NCI-H1092 treated with DMSO at 0.1 percent for 48 hours (cell line): ENCODE data around the gene ZBTB20.

Experiments
- DNase-seq: peaks from one replicate; lab custom pipeline; 2025; lab: John Stamatoyannopoulos, UW

ZBTB20 gene

DNA sequence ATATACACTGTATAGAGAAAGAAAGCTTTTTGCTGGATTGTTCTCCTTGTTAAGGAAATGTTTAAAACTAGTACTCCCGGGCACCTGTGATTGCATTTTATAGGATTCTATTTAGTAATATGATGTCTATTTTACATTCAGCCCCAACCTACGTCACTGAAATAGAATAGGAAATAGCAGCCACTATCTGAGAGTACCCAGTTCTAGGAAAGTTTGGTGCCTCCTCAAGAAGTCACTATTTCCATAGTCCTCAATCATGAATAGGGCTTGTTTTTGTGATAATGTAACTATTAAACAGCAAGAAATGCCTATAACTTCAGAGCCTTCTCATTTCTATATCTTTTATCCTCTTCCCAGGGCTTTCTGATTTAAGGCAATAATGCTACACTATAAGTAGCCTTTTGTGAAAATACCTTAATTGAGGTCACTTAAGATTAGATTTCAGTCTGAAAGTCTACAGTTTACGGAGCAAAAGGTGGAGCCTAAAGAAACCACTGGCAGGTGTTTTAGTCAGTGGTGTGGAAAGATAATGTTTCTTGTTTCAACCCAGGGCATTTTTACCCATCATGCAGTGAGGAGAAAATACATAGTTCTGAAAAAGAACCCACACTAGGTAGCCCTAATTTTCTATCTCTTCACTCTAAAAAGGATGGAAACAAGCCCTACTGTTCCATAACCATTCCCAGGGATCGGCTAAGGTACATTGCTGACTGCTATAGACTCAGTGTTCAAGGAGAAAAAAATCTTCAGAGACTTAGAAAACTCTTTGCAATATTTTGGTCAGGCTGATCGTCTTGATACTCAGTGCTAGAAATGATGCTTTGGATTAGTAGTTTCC lies 814.5 kb downstream of the ZBTB20 start:
- DNase-seq, result no peak

DNA sequence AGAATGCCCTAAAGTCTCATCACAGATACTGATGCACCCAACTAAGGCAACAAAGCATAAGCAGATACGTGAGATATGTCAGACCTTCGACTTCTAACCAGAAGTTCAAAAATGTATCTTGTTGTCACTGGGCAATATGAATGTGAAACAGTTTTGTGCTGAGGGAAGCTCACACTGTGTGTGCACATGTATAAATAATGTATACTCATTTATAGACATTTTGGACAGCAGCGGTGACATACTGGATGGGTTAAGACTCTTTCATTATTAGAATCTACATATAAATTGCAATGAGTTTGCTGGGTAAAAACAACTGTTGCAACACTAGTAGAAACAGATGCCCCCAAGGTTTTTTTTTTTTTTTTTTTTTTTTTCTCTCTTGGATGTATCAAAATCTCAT lies 815.4 kb downstream of the ZBTB20 start:
- no peak for DNase-seq

DNA sequence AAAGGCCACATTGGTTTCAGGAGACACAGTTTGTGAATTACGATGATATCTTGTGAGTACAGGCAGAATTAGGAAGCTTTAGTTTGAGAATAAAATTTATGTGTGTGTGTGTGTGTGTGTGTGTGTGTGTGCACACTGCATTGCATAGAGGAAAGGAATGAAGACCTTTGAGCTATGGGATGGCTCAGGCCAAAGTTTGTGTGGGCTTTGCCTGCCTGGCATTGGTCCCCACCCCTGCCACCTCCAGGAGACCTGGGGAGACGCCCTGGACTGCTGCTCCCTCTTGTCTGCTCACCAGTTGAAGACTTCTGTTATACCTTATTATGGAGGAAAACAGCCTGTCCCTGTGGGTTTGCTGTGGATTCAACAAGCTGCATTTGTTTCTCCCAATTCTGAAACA lies 816.1 kb downstream of the ZBTB20 start:
- DNase-seq, result no peak

DNA sequence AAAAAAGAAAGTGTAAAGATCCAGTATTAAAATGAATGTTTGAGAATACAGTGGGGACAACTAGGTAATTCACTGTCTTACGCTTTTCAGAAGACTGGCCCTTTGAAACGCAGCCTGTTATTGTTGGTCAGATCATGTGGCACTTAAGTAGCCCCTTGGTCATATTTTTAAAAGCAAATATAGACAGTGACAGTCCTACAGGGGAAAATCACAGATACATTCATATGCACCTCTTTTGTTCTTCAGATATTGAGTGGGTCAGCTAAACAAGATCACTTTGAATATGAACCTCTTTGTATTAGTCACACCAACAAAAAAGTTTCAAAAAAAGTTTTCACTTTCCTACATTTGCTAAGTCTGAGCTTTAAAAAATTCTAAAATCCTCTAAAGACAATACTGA lies 817.3 kb downstream of the ZBTB20 start:
- DNase-seq, result no peak

DNA sequence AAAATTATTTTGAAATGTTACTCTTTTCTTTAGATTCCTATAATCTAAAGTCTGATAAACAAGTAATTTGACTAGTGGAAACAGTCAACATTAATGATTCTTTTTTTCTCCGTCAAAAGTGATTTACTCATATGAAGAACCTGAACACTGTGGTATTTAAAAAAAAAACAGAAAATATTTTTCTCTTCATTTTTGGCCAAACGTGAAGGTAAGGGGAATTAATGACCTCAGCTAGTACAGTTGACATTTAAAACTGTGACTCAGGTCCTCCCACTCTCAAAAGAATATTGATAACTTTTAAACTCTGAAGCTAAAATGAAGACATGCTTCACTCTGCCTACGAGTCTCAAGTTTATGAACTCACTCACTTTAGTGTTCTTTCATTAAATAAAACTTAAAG lies 818.7 kb downstream of the ZBTB20 start:
- no peak for DNase-seq

DNA sequence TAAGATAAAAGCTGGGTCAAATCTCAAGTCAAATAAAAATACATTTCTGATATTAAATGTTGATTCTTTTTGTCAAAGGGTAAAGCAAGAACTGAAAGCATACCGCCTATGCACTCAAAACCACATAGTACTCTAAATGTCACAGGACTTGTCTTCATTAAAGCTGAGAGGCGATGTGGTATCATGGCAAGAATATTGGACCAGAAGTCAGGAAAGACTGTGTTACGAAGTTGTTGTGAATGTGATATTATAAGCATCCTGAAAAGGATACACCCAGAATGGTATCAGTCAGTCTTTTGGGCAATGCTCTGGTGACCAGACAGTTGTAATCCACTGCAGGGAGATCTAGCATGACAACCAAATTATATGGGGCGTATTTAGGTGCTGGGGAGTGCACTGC lies 819.4 kb downstream of the ZBTB20 start:
- DNase-seq, result no peak

DNA sequence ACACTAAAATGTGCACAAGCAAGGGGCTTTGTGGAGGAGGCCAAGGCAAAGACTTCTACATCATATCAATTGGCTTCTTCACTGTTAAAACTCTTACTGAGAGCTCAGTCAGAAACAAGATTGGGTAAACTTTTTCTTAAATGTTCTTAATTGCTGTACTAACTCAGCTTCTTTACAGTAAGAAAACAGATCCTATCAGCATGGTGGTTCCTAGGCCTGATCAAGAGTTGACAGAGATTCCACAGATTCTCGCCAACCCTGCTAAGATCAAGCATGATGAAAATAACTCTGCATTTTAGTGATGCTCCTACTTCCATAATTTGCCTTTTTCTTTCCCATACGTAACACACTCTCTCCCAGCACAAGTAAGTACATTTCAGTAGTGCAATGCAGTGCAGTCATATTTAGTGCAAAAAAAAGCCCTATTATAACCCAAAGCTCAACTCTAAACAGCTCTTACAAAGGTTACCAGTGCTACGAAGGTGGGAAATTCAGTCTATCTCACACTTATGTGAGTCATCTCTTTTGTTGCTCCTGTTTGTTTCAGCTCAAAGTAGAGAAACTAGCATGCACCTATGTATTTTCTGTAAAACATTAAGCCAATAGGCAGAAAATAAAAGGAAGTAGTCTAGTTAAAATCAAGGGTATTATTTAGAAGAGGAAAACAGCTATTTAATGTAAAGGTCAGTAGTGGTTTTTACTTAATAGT lies 823.4 kb downstream of the ZBTB20 start:
- DNase-seq, result no peak

DNA sequence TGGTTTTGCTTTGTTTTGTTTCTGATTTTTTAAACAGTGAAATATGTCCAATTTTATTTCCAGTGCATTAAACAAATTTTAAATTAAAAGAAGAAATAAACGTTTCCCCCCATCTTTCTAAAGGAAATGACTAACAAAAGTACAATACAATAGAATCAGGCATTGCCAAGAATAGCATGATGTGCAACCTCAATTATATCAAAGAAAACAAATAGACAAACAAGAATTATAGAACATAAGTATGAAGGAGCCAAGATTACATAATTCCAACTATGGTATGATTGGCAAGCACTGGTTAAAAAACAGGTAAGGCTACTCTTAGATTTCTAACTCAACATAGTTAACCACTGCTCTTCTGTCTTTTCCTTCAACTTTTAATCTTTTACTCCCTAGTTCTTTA lies 826.8 kb downstream of the ZBTB20 start:
- DNase-seq, result no peak

DNA sequence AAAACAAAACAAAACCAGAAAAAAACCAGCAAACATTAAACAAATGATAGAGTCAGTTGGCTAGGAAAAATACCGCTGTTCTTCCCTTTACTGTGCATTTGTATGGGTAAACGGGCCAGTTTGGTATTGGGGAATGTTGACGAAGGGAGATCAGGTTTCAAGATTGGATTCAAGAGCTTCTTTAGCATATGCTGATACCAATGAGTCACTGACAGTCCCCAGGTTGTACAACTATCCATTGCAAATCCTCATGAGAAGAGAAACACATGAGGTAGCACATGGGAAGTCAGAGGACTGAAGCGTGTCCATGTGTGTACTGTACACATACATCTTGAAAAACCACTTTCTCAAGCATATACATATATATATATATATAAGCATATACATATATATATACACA lies 827.6 kb downstream of the ZBTB20 start:
- DNase-seq, result peak; percentile 68

DNA sequence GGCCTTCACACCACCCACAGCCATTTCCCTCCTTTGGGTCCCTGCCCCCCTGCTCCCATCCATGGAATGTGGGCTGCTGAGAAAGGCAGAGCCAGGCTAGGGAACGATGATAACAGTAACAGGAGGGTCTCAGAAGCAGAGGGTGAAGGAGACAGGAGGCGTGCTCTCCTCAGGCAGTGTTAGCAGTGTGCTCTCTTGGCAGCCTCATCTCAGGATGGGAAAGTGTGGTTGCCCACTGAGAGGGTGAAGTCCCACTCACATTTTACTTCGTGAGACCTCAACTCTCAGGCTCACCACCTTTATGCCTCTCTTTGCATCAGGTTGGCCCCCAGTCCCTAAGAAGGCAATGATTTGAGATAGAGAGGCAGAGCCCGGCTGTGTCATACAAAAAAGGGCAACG lies 828.8 kb downstream of the ZBTB20 start:
- no peak for DNase-seq

DNA sequence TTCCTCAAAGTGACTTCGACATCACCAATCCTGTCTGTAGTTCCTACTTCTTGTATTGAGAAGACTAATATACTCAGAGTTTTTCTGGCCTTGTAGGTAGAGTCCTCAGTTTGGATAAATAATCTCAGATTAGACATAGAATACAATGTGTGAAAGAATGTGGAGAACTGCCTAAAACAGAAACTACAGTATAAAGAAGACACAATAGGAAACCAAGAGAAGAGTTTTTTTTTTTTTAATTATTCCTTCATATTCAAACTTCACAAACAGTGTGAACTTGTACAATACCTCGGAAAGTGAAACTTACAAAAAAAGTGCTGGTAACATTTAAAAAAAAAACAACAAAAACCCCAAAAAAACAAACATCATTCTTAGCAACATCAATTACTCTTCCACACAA lies 832.8 kb downstream of the ZBTB20 start:
- DNase-seq, result no peak

DNA sequence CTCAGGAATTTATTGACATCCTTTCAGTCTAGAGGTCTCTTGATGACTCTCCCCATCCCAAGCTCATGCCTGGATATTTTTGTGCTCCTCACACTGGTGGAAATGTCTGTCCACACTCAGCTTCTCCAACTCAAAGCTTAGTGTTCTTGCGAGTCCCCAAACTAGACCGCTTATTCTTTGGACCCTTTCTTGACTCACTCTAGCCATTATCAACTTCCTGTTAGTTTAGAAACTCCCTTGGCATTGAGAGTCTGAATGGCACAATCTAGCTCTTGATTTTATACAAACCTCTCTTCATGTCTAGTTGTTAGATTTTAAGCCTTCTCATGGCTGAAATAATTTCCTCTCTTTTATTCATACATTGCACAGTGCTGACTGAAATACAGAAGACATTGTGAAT lies 833.7 kb downstream of the ZBTB20 start:
- DNase-seq, result no peak

DNA sequence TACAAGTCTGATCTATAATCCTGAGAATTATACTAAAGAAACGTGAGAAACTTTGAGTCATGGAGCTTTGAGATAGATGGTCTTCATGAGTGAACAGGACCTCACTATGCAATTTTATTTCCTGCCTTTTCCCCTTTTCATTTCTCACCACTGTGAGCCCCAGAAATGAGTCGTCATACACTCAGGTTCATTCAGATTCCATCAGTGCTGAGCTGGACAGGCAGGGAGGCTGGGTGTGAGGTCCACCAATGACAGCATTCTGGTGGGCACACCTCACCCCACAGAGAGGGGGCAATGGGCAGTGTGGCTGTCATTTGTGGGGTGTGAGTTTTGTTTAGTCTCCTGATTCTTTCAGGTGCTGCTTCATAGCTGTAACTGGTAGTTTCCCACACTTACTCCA lies 836.4 kb downstream of the ZBTB20 start:
- DNase-seq, result no peak

DNA sequence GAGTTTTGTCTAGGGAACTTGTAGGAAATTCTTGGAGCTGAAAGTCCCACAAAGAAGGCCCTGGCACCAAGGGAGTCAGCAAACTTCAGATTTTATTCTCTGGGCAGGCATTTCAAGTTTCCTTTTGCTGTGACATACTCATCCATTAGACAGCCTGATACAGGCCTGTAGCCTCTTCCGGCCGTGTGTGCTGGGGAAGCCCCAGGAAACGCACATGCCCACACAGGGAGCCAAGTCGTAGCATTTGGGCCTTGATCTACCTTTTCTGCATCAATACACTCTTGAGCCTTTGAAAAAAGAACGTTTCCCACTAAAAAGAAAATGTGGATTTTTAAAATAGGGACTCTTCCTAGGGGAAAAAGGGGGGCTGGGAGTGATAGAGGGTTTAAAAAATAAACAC lies 838.3 kb downstream of the ZBTB20 start:
- DNase-seq, result no peak

DNA sequence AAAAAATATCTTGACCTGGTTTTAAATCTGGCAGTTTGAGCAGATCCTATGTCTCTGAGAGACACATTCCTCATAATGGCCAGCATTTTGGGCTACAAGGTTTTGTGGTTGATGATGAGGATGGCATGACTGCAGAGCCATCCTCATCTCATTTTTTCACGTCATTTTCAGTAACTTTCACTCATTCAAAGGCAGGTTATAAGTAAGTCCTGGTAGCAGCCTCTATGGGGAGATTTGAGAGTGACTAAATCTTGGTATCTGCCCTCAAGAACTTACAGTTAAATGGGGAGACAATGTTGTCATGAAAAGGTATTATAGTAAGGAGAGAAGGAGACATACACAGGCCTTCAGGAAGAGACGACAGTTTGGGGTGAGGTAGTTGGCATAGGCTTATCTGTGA lies 838.7 kb downstream of the ZBTB20 start:
- no peak for DNase-seq

DNA sequence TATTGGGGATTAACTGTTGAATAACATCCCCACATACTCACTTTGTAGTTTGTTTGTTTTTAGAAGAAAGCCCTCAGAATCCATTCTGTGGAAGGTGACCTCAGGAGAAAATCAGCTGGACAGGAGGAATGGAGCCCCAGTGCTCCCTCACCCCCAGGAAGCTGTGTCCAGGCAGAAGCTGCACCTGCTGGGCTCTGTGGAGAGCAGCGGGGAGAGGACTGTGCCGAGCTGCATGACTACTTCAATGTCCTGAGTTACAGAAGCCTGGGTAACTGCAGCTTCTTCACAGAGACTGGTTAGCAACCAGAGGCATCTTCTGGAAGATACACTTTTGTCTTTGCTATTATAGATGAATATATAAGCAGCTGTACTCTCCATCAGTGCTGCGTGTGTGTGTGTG lies 839.3 kb downstream of the ZBTB20 start:
- no peak for DNase-seq

DNA sequence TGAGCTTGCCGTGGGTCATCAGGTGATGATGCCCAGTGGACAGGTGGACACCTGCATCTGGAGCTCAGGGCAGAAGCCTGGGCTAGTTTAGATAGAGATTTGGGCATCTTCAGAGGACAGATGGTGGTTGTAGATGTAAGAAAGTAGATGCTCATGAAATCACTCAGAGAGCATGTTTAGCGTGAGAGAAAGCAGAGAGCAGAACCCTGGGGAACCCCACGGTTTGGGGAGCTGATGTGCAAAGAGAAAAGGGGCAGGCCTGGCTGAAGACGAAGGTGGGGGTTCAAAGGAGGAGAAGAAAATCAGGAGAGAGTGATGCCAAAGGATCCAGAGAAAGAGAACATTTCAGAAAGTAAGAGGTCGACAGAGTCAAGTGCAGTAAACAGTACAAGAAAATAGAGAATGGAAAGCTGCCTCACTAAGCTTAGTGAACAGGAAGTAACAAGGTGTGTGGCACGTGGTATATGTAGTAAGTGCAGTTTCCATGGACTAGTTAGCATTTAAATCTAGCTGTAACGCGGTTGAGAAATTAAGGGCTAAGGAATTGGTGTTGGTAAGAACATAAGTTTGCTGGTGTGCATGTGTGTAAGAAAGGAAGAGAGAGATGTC lies 839.8 kb downstream of the ZBTB20 start:
- no peak for DNase-seq

DNA sequence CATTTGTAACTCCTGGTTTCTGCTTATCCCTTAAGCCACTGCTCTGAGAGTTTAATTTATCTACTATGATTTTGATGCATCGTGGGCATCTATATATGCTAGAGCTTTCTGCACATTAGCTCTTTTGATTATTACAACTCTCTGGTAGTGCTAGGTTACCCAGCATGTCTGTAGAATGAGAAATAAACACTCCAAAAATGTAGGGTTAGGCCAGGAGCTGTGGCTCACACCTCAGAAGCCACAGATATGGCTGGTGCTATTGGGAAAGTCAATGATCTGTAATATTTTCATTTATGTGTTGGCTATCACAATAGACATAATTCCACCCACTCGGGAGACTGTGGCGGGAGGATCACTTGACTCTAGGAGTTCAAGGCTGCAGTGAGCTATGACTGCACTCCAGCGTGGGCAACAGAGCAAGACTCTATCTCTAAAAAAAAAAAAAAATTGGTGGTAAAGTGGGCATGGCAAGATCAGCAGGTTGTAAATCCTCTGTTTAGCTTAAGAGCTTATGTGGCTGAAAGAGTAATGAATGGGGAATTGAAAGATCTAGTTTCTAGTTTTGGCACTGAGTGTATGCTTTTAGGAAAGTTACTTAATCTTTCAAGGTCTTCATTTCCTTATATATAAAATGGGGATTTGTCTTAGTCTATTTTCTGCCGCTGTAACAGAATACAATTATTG lies 847.0 kb downstream of the ZBTB20 start:
- DNase-seq, result no peak

DNA sequence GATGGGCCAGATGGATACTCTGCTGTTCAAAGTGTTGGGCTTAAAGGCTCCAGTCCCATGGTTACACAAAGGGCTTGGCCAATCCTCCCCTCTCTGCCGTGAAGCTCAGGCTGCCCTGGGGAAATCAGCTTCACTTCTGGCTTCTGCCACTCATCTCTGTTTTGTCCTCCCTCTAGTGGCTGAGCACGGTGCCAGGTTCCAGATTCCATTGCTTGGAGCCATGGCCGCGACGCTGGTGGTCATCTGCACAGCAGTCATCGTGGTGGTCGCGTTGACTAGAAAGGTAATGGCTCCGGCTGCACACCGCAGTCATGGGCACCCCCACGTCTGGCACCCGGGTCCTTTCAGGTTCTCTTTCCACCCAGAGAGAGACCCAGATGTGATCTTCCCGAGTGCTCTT lies 847.7 kb downstream of the ZBTB20 start:
- DNase-seq, result no peak

DNA sequence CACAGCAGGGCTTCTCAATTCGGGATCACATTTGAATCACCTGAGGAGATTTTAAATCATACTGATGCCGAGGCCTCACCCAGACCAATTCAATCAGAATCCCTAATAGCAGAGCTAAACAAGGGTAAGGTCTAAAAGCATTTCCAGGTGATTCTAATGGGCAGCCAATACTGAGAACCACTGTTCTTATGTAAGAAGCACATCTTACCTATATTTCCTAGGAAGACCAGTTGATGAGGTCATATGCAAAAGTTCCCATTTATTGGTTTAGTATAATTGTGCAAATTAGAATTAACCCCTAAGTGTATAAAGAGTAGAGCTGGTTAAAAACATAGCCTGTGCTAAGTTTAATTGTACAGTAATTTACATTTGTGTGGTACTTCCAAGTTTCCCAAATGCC lies 851.1 kb downstream of the ZBTB20 start:
- DNase-seq, result no peak

DNA sequence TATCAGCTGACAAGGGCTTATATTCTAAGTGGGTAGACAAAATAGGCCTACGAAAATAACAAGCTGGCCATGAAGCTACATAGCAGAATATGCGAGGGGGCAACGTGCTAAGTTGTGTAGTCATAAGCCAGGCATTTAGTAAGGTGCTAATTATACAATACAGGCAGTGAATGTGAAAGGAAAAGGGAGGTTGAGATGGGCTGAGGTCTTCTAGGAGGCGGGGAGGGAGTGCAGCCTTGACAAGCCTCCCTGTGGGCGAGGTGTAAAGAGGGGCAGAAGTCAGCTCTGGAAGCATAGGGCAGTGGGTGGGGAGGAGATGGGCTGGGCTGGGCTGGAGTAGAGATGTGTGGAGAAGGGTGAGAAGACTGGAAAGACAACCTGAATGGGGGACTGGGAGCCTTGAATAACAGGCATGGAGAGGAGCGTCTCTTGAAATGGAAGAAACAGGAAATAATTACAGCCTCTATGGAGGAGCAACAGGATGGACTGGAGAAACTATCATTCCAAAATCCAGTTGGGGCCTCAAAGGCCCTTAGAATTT lies 852.1 kb downstream of the ZBTB20 start:
- DNase-seq, result no peak

DNA sequence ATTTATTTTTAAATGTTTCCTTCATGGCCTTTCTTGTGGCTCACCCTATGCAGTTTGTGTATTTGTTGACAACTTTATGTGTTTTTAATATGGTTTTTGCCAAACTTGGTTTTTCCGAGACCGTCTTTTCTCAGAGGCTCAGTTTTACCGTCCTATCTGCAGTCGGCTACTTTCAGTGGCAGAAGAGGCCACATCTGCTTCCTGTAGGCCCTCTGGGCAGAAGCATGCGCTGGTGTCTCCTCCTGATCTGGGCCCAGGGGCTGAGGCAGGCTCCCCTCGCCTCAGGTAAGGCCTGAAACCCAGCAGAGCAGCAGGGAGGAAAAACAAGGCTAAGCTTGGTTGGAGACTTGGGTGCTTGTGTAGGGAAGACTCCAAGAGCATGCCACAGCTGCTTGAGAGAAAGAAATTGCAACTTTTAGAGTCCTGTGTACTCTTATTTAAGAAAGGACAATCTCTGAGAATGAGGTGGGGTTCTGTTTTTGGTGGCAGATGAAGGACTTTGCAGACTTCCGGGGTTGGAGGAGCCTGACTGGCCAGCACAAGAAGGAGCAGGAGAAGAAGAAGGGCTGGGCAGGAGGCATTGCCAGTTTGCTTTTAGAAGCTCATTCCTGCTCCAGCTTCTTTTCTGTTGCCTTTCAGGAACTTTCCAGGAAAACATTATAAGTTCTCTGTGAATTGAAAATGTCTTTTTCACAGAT lies 853.1 kb downstream of the ZBTB20 start, which contains the start of gene TIGIT:
Gene TIGIT (plus strand): TSS at position 191 of the 698 bp plus-strand sequence. CDS start 34 bp downstream, at position 225.
- DNase-seq, result no peak
